Central memory CD4-positive, alpha-beta T cell (primary cell): ENCODE data around the gene UNC79.
"Not testable (repeated sequence)": the region's sequence is repeated elsewhere in the genome, so short reads cannot be mapped to it uniquely, and the experiment has no call there.

Source experiments
- DNase-seq: peaks from one replicate; pipeline ENCODE4 v3.0.0; 2022
- total RNA-seq, 3 experiments: gene quantifications; one replicate each; lab custom pipeline; 2026; lab: John Stamatoyannopoulos, UW

UNC79 gene
- 0.21 to 0.77 (median 0.22) reads per million in 3 experiments for total RNA-seq

- DNase-seq: no peak
Measured at GRCh38 chr14:93430315-93431035, at the start of gene UNC79. Gene UNC79, plus strand, starts transcription at chr14:93430939. Its CDS starts 91 bp downstream, at chr14:93431030.

GRCh38 chr14:93381644-93382043 lies 49.1 kb upstream of the UNC79 start:
- no peak for DNase-seq

DNA sequence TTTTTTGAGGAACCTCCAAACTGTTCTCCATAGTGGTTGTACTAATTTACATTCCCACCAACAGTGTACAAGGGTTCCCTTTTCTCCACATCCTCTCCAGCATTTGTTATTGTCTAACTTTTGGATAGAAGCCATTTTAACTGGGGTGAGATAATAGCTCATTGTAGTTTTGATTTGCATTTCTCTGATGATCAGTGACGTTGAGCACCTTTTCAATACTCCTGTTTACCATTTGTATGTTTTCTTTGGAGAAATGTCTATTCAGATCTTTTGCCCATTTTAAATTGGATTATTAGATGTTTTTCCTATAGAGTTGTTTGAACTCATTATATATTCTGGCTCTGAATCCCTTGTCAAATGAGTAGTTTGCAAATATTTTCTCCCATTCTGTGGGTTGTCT lies 46.5 kb upstream of the UNC79 start:
- DNase-seq: not testable (repeated sequence)

DNA sequence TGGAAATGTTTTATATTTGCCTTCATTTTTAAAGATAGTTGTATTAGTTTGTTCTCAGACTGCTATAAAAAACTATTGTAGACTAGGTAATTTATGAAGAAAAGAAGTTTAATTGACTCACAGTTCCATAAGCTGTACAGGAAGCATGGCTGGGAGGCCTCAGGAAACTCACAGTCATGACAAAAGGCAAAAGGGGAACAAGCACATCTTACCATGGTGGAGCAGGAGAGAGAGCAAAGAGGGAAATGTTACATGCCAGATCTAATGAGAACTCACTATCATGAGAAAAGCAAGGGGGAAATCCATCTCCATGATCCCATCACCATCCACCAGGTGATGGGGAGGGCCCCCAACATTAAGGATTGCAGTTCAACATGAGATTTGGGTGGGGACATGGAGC lies 35.5 kb upstream of the UNC79 start:
- DNase-seq: no peak

DNA sequence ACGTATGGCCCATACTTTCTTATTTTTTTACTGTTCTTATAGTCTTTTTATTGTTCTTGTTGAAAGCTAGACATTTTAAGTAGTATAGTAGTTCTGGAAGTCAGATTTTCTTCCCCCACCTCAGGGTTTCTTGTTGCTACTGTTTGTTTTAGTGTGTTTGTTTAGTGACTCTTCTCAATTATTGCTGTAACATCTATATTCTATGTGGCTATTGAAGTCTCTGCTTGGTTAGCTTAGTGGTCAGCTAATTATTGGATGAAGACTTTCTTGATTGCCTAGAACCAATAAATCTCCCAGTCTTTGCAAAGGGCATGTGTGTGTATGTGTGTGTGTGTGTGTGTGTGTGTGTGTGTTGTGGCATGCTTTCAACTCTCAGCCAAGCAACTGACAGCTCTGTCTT lies 34.3 kb upstream of the UNC79 start:
- DNase-seq: no peak

- DNase-seq: no peak
Measured at GRCh38 chr14:93398491-93398890, 32.2 kb upstream of the UNC79 start.

- DNase-seq: no peak
Measured at GRCh38 chr14:93402951-93403350, 27.8 kb upstream of the UNC79 start.

DNA sequence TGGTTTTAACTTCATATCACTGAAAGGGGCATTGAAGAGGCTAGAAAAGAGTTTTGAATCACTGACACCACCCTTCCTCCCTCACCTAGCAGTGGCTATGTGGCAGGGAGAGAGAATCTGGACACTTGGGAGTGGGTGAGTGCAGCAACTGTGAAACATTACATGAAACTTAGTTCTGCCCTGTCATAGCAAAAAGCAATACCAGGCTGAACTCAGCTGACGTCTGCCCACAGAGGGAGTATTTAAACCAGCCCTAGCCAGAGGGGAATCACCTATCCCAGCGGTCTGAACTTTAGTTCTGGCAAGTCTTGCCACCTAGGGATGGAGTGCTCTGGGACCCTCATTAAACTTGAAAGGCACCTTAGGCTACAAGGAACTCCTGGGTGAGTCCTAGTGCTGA lies 20.7 kb upstream of the UNC79 start:
- no peak for DNase-seq

- no peak for DNase-seq
Measured at GRCh38 chr14:93410893-93411292, 19.8 kb upstream of the UNC79 start.

- not testable (repeated sequence) for DNase-seq
Measured at GRCh38 chr14:93425136-93425535, 5.6 kb upstream of the UNC79 start.

- no peak for DNase-seq
Measured at GRCh38 chr14:93426750-93427149, 4.0 kb upstream of the UNC79 start.

- DNase-seq: no peak
Measured at GRCh38 chr14:93431036-93431670, 414 bp downstream of the UNC79 start.

DNA sequence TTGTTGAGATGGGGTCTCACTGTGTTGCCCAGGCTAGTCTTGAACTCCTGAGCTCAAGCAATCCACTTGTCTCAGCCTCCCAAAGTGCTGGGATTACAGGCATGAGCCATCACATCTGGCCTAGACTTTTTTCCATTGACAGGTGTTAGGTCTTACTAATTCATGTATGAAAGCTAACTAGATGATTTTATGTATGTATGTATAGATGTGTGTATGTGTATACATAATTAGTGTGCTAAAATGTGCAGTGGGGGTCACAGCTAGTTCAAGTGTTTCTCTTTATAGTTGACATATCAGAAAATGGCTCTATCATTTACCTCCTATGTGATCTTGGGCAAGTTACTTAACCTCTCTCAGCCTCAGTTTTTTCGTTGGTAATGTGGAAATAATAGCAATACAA lies 23.5 kb downstream of the UNC79 start:
- no peak for DNase-seq

- no peak for DNase-seq
Measured at GRCh38 chr14:93456356-93456755, 25.6 kb downstream of the UNC79 start.

GRCh38 chr14:93458234-93458633 lies 27.5 kb downstream of the UNC79 start:
- DNase-seq: no peak

DNA sequence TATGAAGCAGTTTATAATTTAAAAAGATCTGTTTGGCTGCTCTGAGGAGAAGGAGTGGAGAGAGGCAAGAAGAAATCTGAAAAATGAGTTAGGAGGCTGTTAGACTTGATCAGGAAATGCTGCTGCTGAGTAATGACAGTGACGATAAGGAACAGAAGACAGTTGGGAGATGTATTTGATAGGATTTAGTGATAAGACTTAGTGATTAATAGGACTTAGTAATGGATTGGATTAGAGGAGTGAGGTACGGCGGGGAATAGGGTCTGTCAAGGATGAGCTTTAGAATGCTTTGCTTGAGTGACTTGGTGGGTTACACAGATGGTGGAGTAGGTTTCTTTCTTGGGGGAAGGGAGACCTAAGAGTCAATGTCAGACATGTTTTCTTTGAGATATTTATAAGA lies 31.7 kb downstream of the UNC79 start:
- no peak for DNase-seq

GRCh38 chr14:93464271-93464670 lies 33.5 kb downstream of the UNC79 start:
- DNase-seq: no peak

DNA sequence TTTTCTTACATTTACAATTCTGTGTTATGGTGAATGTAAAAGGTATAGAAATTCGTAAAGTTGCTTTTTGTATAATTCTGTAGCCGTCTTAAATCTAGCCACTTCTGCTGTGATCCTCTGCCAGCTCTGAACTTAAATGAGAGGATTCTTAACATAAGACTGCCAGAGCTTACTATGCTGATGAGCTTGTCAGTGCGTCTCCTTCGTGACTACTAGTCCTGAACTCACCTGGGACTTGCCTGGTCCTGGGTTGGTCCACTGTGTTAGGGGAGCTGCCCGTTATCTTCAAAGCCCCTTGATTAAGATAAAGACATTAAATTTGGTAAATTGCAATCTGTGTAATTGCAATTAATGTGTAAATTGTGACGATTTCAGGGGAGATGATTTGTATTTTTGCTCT lies 44.7 kb downstream of the UNC79 start:
- DNase-seq: no peak

DNA sequence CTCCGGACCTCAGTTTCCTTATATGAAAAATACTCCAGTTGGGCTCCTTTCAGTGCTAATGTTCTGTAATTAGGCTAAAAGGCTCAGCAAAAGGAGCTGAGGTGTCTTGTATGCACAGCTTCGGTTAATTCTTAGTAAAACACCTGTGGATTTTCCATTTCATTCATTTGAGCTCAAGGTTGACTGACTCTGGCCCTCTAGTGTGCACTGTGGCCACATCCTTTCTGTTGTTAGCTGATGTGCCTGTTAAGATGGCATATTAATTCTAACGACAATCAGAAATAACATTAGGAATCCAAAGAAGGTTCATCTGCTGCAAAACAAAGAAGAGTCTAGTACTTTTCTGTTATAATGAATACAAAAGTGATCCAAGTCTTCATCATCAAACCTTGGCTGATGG lies 45.6 kb downstream of the UNC79 start:
- DNase-seq: no peak

DNA sequence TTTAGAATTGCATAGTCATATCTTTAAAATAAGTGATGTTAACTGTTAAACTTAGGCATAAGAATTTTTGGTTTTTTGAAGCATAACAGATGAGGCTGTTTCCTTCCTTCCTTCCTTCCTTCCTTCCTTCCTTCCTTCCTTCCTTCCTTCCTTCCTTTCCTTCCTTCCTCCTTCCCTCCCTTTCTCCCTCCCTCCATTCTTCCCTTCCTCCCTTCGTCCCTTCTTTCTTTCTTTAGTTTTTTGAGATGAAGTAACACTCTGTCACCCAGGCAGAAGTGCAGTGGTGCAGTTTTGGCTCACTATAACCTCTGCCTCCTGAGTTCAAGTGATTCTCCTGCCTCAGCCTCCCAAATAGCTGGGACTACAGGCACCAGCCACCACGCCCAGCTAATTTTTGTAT lies 48.3 kb downstream of the UNC79 start:
- DNase-seq: not testable (repeated sequence)

- no peak for DNase-seq
Measured at GRCh38 chr14:93480867-93481266, 50.1 kb downstream of the UNC79 start.

GRCh38 chr14:93481758-93482157 lies 51.0 kb downstream of the UNC79 start:
- no peak for DNase-seq

DNA sequence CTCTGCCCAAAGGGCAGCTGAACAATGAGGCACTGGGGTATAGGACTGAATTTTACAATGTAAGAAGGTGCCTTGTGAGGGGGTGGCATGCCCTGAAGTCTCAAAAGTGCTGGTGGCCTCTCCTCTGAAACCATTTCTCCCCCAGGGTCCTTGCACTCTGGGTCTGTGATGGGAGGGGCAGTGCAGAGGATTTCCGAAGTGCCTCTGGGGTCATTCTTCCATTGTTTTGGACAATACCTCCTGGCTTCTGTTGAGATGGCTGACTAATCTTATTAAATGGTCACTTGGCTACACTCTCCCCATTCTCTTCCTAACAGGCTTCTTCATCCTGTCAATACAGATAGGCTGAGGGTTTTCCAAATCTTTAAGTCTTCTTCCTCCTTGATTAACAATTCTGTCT lies 59.3 kb downstream of the UNC79 start:
- DNase-seq: no peak

DNA sequence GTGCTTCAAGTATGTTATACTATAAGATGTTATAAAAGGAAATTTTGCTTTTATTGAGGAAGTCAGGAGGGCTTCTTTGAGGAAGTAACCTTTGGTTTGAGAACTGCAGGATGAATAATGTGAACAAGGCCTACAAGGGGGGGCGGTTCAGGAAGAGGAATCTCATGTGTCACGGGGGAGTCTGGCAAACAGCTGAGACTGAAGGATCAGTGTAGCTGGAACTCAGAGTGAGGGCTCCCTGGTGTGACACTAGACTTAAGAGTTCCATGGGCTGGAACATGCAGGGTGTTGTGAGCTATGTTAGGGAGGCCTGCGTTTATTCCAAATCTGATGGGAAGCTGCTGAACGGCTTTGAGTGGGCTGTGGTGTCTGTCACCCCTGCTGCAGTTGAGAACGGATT lies 62.3 kb downstream of the UNC79 start:
- no peak for DNase-seq

GRCh38 chr14:93493622-93494021 lies 62.9 kb downstream of the UNC79 start:
- not testable (repeated sequence) for DNase-seq
